K562 (cell line): ENCODE results near the gene SATB2. TPM values are rescaled to one million over a fixed set of nuclear protein-coding genes. Genes with fewer than 3 reads are reported as not detected.

ENCODE experiments used
- ATAC-seq: fragments of 200-7000 bp; cut with Tn5 transposase; 3 replicates; pipeline ENCODE4 v1.9.1; 2020; ENCODE audit warnings: moderate library complexity
- BruUV-seq: library from RNA; stranded (reverse); fragments of 400-500 nt; replicated peaks from 2 replicates; lab custom pipeline; 2021; lab: Mats Ljungman, UMichigan
- CTCF ChIA-PET: fragments of 300-600 bp; formaldehyde crosslinking; extraction: SDS; loops from one replicate; lab custom pipeline; 2021; ENCODE audit warnings: low intra/inter-chr PET ratio; lab: Yijun Ruan, JAX
- POLR2A ChIA-PET: fragments of 300-600, 350-650 bp; sonication (Branson Sonifier 250); formaldehyde crosslinking; extraction: SDS; loops from one replicate; lab custom pipeline; 2021; ENCODE audit warnings: antibody characterized with exemption, inconsistent platforms; lab: Yijun Ruan, JAX
- DNase-seq, 4 experiments: peaks; one replicate each; pipeline versions ENCODE4 v3.0.0 to v3.0.0-alpha.2; 2011 to 2018; ENCODE audit warnings: low spot score in 3 of 4, mixed read lengths in 3 of 4; ENCODE audit errors: extremely low read depth in 1 of 4
- FAIRE-seq: peaks from 2 replicates; lab custom pipeline; 2011; peaks lifted over from hg19 to GRCh38; lab: Jason Lieb, UNC
- H2AFZ ChIP-seq: 2 replicates; pipeline ENCODE4 v1.6.0; 2011; ENCODE audit warnings: low read depth, low read length, control low read depth, inconsistent platforms
- H3K27ac ChIP-seq: fragments of 200-600 bp; 3 replicates; pipeline ENCODE4 v1.8.0; 2011; ENCODE audit warnings: low read depth, mild to moderate bottlenecking, control low read depth, inconsistent platforms, low read length, moderate library complexity, mixed read lengths; ENCODE audit errors: extremely low read depth
- H3K27me3 ChIP-seq, 2 experiments: fragments of 300-600 bp in 1 of 2; 2 replicates in 1 of 2; 3 replicates in 1 of 2; pipeline versions ENCODE4 v1.6.0 to v1.8.0; 2011; ENCODE audit warnings: inconsistent platforms in 2 of 2, low read length in 2 of 2, mild to moderate bottlenecking in 1 of 2, mixed read lengths in 1 of 2, moderate library complexity in 1 of 2; ENCODE audit not compliant: control insufficient read depth in 2 of 2, insufficient read depth in 2 of 2
- H3K36me3 ChIP-seq: fragments of 300-600 bp; 3 replicates; pipeline ENCODE4 v1.8.0; 2011; ENCODE audit warnings: mild to moderate bottlenecking, low read length, inconsistent platforms; ENCODE audit not compliant: control insufficient read depth, insufficient read depth
- H3K4me1 ChIP-seq, 2 experiments: fragments of 200-600 bp in 1 of 2; replicated peaks in 1 of 2; 2 replicates in 1 of 2; 3 replicates in 1 of 2; pipeline versions ENCODE4 v1.5.1 to v1.8.0; 2011; ENCODE audit warnings: inconsistent platforms in 2 of 2, low read length in 2 of 2, mild to moderate bottlenecking in 1 of 2, mixed read lengths in 1 of 2, moderate library complexity in 1 of 2; ENCODE audit not compliant: control insufficient read depth in 2 of 2, insufficient read depth in 2 of 2
- H3K4me2 ChIP-seq: 2 replicates; pipeline ENCODE4 v1.6.1; 2011; ENCODE audit warnings: low read length, control low read depth, inconsistent platforms, mixed read lengths; ENCODE audit not compliant: insufficient read depth
- H3K4me3 ChIP-seq: fragments of 200-600 bp; sonication (generic), shearing (Covaris generic); 2 replicates; pipeline ENCODE4 v1.5.1; 2016; ENCODE audit warnings: control low read depth, inconsistent platforms
- H3K79me2 ChIP-seq: fragments of 200-600 bp; 3 replicates; pipeline ENCODE4 v1.8.0; 2011; ENCODE audit warnings: low read length, inconsistent platforms; ENCODE audit not compliant: control insufficient read depth, insufficient read depth
- H3K9ac ChIP-seq, 2 experiments: 2 replicates each; pipeline versions ENCODE4 v1.6.0 to v1.6.1; 2011; ENCODE audit warnings: low read depth in 2 of 2, low read length in 2 of 2, control low read depth in 1 of 2, inconsistent platforms in 1 of 2, mild to moderate bottlenecking in 1 of 2, mixed read lengths in 1 of 2; ENCODE audit not compliant: insufficient read depth in 1 of 2
- H3K9me1 ChIP-seq: one replicate; pipeline ENCODE4 v1.6.0; 2011; ENCODE audit warnings: inconsistent platforms, mild to moderate bottlenecking, low read length, moderate library complexity; ENCODE audit not compliant: control insufficient read depth, insufficient read depth
- H3K9me3 ChIP-seq: replicated peaks from 2 replicates; pipeline ENCODE4 v1.5.1; 2011; ENCODE audit warnings: low read depth, low read length, inconsistent platforms; ENCODE audit not compliant: control insufficient read depth, insufficient read depth
- H4K20me1 ChIP-seq: replicated peaks from 2 replicates; pipeline ENCODE4 v1.6.1; 2011; ENCODE audit warnings: low read length, inconsistent platforms, mixed read lengths; ENCODE audit not compliant: control insufficient read depth, insufficient read depth
- BMI1 ChIP-seq: fragments of 150-350 bp; IDR thresholded peaks from 2 replicates; pipeline ENCODE4 v1.6.1; 2014; ENCODE audit warnings: low read length
- SMARCA4 ChIP-seq: fragments of 450-650 bp; IDR thresholded peaks from 2 replicates; pipeline ENCODE4 v1.6.1; 2016
- ZNF407 ChIP-seq: fragments of 450-650 bp; IDR thresholded peaks from 2 replicates; pipeline ENCODE4 v1.6.1; 2016; ENCODE audit warnings: low read depth
- ZNF655 ChIP-seq: fragments of 250-450 bp; sonication (Bioruptor Pico); IDR thresholded peaks from 2 replicates; pipeline ENCODE4 v1.5.0; 2021
- WGBS: fragments of 100-300 bp; shearing (Covaris generic); methylation state at CpG from one replicate; pipeline ENCODE4 v1.1.6; 2016; ENCODE audit warnings: low coverage, mixed read lengths; ENCODE audit not compliant: insufficient coverage; ENCODE audit errors: missing lambda C conversion rate; 5-methylcytosine and 5-hydroxymethylcytosine counted together
- in situ Hi-C: fragments of 300-500 bp; cut with MboI; formaldehyde crosslinking; loops from 4 replicates; pipeline ENCODE4 v1.15.0; 2018; ENCODE audit warnings: inconsistent platforms, mixed read lengths
- intact Hi-C: fragments of 100-400 bp; cut with micrococcal nuclease; formaldehyde crosslinking; loops from 2 replicates; pipeline ENCODE4 v1.14.2; 2022
- polyA plus RNA-seq, 8 experiments: library from polyadenylated mRNA; depleted of rRNA in 4 of 8; stranded (reverse) in 5 of 8; unstranded in 3 of 8; fragments of >200 nt; fragmentation: Nextera tagmentation in 2 of 8; fragmentation: Illumina TruSeq in 1 of 8; extraction: Ambion mirVana in 2 of 8; extraction: Trizol in 1 of 8; gene quantifications; 2 replicates each; pipeline versions ENCODE4 v1.2.1 to v1.2.3, GENCODE V29; 2011 to 2014; ENCODE audit warnings: inconsistent platforms in 1 of 8, missing spikeins in 1 of 8
- total RNA-seq, 7 experiments: library from RNA; depleted of rRNA in 6 of 7; stranded (reverse); fragments of >200 nt in 6 of 7; fragmentation: Illumina TruSeq in 2 of 7; extraction: Trizol in 2 of 7; gene quantifications; 2 replicates each; pipeline versions ENCODE4 v1.2.1 to v1.2.3, GENCODE V29; 2011 to 2021; ENCODE audit warnings: low replicate concordance in 1 of 7

SATB2 gene
- total and polyA plus RNA-seq, 9 of the 15 experiments (the other 6 are each of a cell fraction or from before 2014, with no cell fraction given) = 4.5 to 34.0 (median 15.1) TPM

- TF ChIP-seq BMI1 = no peak
- TF ChIP-seq, all 486 proteins: peak for 0
These were observed 200.2 kb downstream of the SATB2 start (continued) for GRCh38 chr2:199257261-199258224.

- BruUV-seq = no TSS peak
- Histone ChIP-seq H2AFZ (no peak overlapping the region), H3K4me2 (no peak overlapping the region), H4K20me1 (no peaks in the 10 kb centered on the region), H3K9me1 (no peaks in the 10 kb centered on the region), H3K4me1 (no peaks in the 10 kb centered on the region; a peak in 1 of 5 replicates), H3K79me2 (no peaks in the 10 kb centered on the region), H3K27ac (no peak overlapping the region), H3K27me3 (no peaks in the 10 kb centered on the region)
- 9% methylated on average over 3 of the region's 3 CpGs for WGBS
- ATAC-seq = no peak
- intact Hi-C loops = no loop called here
- POLR2A ChIA-PET = no interaction called here
- TF ChIP-seq SMARCA4 = no peak
- no peak for TF ChIP-seq ZNF407
- no peak for TF ChIP-seq ZNF655
- TF ChIP-seq, all 486 proteins: peak for 0
- CTCF ChIA-PET = no interaction called here
- no peak overlapping the region for H3K9ac ChIP-seq
- H3K36me3 ChIP-seq = no peaks in the 10 kb centered on the region
- DNase-seq (no peak), FAIRE-seq (no peak)
- no peaks in the 10 kb centered on the region for H3K9me3 ChIP-seq
- in situ Hi-C loops = no loop called here
- H3K4me3 ChIP-seq = no peak overlapping the region
These were observed 227.6 kb downstream of the SATB2 start for GRCh38 chr2:199230091-199230490.
